PFSK-1 (cell line): Measurements from ENCODE around the gene STARD13.

Experiments used
- FOXP2 ChIP-seq: optimal IDR thresholded peaks from 2 replicates; pipeline ENCODE3; 2011; ENCODE audit warnings: borderline replicate concordance, control low read depth, inconsistent platforms; ENCODE audit not compliant: insufficient read depth; ENCODE audit errors: extremely low read length, extremely low read depth
- POLR2AphosphoS5 ChIP-seq: IDR thresholded peaks from 2 replicates; pipeline ENCODE4 v1.6.1; 2012; ENCODE audit warnings: low read depth, mild to moderate bottlenecking, control low read depth, low read length, moderate library complexity
- REST ChIP-seq, 2 experiments: IDR thresholded peaks; 2 replicates each; pipeline versions ENCODE4 v1.6.1 to v1.8.0; 2011 to 2012; ENCODE audit warnings: low read depth in 2 of 2, low read length in 2 of 2, control low read depth in 1 of 2, inconsistent platforms in 1 of 2, mild to moderate bottlenecking in 1 of 2, moderate library complexity in 1 of 2; ENCODE audit not compliant: insufficient read depth in 1 of 2
- SIN3A ChIP-seq: IDR thresholded peaks from 2 replicates; pipeline ENCODE4 v1.6.1; 2012; ENCODE audit warnings: mild to moderate bottlenecking, low read length, moderate library complexity, borderline replicate concordance; ENCODE audit not compliant: insufficient read depth

DNA sequence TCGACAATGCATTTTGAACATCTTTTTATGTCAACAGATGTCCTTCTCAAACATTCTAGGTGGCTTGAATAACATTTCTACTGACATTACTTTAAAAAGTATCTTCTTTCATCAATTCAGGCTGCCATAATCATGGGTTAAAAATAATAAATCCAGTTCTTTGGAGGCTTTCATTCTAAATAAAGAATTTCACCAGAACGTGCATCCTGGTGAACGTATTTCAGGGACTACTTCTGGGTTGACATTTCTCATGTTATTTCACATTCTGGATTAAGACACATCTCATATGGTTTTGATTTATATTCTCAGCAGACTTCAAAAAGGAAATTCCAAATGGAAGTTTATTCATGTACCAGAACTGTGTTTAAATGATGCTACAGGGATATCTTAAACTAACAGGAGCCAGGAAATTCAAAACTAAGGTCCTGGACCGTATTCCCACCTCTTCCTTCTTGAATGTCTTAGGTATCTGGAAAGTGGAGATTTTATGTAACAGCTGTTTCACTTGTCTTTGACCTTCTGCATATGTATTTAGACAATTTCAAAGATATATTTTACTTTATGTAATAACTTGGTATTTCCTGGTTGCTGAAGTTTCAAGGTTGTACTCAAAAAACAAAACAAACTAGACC is 107.2 kb downstream of the STARD13 start:
- TF ChIP-seq POLR2AphosphoS5, result no peak
- no peak for TF ChIP-seq REST (IDR thresholded peaks at IDR 0.05; ENCODE audit: insufficient read depth in 1 of 2, low read depth in 2 of 2, low read length in 2 of 2)
- TF ChIP-seq SIN3A, result no peak
- TF ChIP-seq FOXP2, result no peak
